SK-N-MC (cell line): ENCODE results near the gene ANLN.

Source experiments
- DNase-seq: peaks from one replicate; pipeline ENCODE4 v3.0.0-alpha.2; 2011; ENCODE audit warnings: low read depth, low spot score
- H3K27ac ChIP-seq: fragments of 200-600 bp; sonication (generic); 2 replicates; pipeline ENCODE4 v1.5.1; 2016; ENCODE audit warnings: mixed run types
- H3K36me3 ChIP-seq: fragments of 200-600 bp; sonication (generic); 2 replicates; pipeline ENCODE4 v1.6.1; 2017; ENCODE audit warnings: antibody characterized with exemption, low read length, mixed read lengths; ENCODE audit not compliant: insufficient read depth
- H3K4me3 ChIP-seq: fragments of 200-600 bp; sonication (generic); 2 replicates; pipeline ENCODE4 v1.5.1; 2016
- H3K9ac ChIP-seq: fragments of 200-600 bp; sonication (generic); 2 replicates; pipeline ENCODE4 v1.8.0; 2017; ENCODE audit warnings: mixed run types, mixed read lengths; ENCODE audit not compliant: insufficient read length
- H3K9me3 ChIP-seq: fragments of 200-600 bp; sonication (generic); 2 replicates; pipeline ENCODE4 v1.6.1; 2017; ENCODE audit warnings: low read depth, mild to moderate bottlenecking, antibody characterized with exemption, low read length, moderate library complexity, mixed read lengths
- EZH2 ChIP-seq: fragments of 200-600 bp; sonication (generic); IDR thresholded peaks from one replicate; pipeline ENCODE4 v1.6.1; 2017; ENCODE audit warnings: antibody characterized with exemption
- FOXP2 ChIP-seq: optimal IDR thresholded peaks from 2 replicates; pipeline ENCODE3; 2011; ENCODE audit warnings: mild to moderate bottlenecking, moderate library complexity; ENCODE audit not compliant: insufficient read depth; ENCODE audit errors: extremely low read length, control extremely low read depth
- POLR2AphosphoS5 ChIP-seq: IDR thresholded peaks from 2 replicates; pipeline ENCODE4 v1.6.1; 2012; ENCODE audit warnings: mild to moderate bottlenecking, low read depth, low read length, borderline replicate concordance

ANLN gene

DNA sequence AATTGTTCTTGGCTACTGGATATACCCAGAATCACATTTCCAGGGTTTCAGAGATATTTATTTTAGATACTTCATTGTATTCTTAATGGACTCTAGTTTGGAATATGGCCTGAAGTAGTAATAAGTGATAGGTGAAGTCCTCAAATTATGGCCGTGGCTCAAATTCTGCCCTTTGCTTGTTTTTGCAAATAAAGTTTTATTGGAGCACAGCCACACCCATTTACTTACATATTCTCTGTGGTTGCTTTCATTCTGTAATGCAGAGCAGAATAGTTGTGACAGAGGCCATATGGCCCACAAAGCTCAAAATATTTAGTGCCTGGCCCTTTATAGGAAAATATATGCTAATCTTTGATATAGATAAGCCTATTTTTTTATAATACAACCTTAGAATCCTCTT lies 19.5 kb downstream of the ANLN start:
- Histone ChIP-seq H3K9me3 (no peaks in the 10 kb centered on the region), H3K4me3 (peak overlapping the region; percentile 26; the same call in 1 of the 2 replicates), H3K27ac (peak overlapping the region; percentile 55), H3K9ac (no peak overlapping the region), H3K36me3 (peaks cover 84% of the 10 kb centered on the region)
- no peak for DNase-seq
- TF ChIP-seq FOXP2 (no peak), POLR2AphosphoS5 (no peak), EZH2 (no peak)

DNA sequence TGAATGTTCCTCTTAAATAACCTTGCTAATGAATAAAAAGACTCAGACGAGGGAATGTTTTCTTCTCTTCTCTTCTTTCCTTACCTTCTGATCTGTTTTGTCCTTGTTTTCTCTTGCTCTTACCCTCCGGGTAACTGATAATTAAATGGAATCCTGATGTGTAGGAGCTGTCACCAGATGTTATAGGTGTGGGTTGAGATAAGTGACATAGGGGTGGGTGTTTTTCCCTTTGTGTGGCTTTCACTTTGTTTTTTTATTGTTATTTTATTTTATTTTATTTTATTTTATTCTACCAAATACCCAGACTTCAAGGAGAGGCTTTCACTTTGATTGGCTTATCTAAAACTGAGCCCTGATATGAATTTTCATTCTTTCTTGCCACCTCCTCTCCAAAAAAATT lies 25.5 kb downstream of the ANLN start:
- H3K9ac ChIP-seq = no peak overlapping the region
- no peak for DNase-seq
- H3K36me3 ChIP-seq = peaks cover 86% of the 10 kb centered on the region
- no peak overlapping the region for H3K27ac ChIP-seq
- TF ChIP-seq EZH2 (no peak), FOXP2 (no peak), POLR2AphosphoS5 (no peak)
- no peak overlapping the region for H3K4me3 ChIP-seq
- H3K9me3 ChIP-seq = no peaks in the 10 kb centered on the region

DNA sequence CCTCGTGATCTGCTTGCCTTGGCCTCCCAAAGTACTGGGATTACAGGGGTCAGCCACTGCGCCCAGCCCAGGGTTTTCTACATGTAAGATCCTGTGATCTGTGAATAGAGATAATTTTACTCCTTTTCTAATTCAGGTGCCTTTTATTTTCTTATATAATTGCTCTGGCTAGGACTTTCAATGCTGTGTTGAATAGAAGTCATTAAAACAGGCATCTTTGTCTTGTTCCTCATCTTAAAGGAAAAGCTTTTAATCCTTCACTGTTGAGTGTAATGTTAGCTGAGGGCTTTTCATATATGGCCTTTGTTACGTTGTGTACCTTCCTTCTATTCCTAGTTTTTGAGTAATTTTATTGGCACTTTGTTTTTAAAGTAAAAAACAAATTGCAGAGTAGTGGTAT lies 26.6 kb downstream of the ANLN start:
- H3K36me3 ChIP-seq = peaks cover 84% of the 10 kb centered on the region
- no peak overlapping the region for H3K9ac ChIP-seq
- no peaks in the 10 kb centered on the region for H3K9me3 ChIP-seq
- H3K27ac ChIP-seq = no peak overlapping the region
- no peak for DNase-seq
- no peak for TF ChIP-seq EZH2
- no peak for TF ChIP-seq FOXP2
- TF ChIP-seq POLR2AphosphoS5 = no peak
- H3K4me3 ChIP-seq = no peak overlapping the region

DNA sequence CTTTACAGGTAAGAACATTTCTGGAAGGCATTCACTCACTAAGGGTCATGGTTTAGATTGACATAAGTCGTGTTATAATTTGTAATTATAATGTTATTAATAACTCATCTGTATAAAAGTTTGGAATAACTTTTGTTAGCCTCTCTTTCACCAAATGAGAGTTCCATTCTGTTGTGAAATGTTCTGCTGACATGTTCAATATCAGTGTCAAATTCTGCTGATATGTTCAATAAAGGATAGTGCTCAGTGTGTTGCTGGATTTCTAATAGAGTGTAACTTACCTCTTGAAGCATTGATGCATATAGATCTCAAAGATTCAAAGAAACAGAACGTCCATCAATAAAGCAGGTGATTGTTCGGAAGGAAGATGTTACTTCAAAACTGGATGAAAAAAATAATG lies 30.6 kb downstream of the ANLN start:
- no peak overlapping the region for H3K9ac ChIP-seq
- no peaks in the 10 kb centered on the region for H3K9me3 ChIP-seq
- DNase-seq = no peak
- no peak overlapping the region for H3K4me3 ChIP-seq
- H3K27ac ChIP-seq = no peak overlapping the region
- H3K36me3 ChIP-seq = peaks cover 85% of the 10 kb centered on the region
- TF ChIP-seq EZH2 (no peak), POLR2AphosphoS5 (no peak), FOXP2 (no peak)

DNA sequence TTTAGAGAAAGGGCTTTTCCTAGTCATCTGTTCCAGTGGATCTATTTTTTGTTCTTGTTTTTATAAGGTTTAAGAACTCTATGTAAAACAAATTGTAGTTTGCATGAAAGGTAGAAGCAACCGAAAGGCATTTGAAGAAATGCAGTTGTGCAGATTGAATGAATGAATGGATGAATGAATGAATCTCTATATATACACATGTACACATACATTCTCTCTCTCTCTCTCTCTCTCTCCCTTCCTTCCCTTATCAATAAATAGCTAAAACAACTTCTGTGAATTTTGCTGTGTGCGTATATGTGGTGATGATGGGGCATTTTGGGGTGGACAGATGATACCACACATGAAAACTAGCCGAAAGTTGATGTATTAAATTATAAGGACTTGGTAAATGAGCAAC lies 32.4 kb downstream of the ANLN start:
- DNase-seq = no peak
- peaks cover 89% of the 10 kb centered on the region for H3K36me3 ChIP-seq

DNA sequence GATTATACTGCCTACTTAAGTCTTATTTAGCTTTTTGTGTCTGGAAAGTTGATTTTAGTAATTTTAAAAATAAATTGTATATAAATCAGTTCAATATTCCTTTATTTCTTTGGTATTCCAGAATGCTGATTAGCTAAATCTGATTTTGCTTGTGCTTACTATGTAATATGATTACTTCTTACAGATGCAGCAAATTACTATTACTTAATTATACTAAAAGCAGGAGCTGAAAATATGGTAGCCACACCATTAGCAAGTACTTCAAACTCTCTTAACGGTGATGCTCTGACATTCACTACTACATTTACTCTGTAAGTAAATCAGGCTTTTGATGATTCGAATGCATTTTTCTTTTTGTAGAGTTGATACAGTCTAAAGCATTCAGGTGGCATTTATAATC lies 34.0 kb downstream of the ANLN start:
- Histone ChIP-seq H3K4me3 (no peak overlapping the region), H3K36me3 (peaks cover 91% of the 10 kb centered on the region), H3K27ac (no peak overlapping the region), H3K9ac (no peak overlapping the region), H3K9me3 (no peaks in the 10 kb centered on the region)
- no peak for DNase-seq
- TF ChIP-seq EZH2 (no peak), FOXP2 (no peak), POLR2AphosphoS5 (no peak)

More for the DNA sequence above, 32.4 kb downstream of the ANLN start:
- H3K27ac ChIP-seq = no peak overlapping the region
- no peaks in the 10 kb centered on the region for H3K9me3 ChIP-seq
- no peak overlapping the region for H3K4me3 ChIP-seq
- TF ChIP-seq POLR2AphosphoS5 (no peak), FOXP2 (no peak), EZH2 (no peak)
- no peak overlapping the region for H3K9ac ChIP-seq

DNA sequence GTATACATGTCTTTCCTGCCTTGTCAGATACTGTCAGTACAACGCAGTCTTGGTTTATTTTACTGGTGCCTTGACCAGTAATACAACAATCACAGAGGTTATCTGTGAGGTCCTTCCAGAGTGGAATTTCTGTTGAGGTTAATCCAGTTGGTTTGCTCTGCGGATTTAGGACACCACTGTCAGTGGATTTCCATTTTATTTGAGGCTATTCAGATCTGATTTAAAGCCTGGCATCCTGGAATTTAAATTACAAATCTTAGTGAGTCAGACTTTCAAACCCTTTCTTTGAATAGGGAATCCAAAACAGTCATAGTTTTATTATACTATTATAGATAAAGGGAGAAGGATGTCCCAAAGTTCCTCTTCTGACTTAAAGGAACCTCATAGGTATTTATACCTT lies 40.5 kb downstream of the ANLN start:
- Histone ChIP-seq H3K36me3 (peaks cover 96% of the 10 kb centered on the region), H3K27ac (no peak overlapping the region), H3K9me3 (0 out of 2 replicates have a peak, but pooled peaks cover 3% of the 10 kb centered on the region)

DNA sequence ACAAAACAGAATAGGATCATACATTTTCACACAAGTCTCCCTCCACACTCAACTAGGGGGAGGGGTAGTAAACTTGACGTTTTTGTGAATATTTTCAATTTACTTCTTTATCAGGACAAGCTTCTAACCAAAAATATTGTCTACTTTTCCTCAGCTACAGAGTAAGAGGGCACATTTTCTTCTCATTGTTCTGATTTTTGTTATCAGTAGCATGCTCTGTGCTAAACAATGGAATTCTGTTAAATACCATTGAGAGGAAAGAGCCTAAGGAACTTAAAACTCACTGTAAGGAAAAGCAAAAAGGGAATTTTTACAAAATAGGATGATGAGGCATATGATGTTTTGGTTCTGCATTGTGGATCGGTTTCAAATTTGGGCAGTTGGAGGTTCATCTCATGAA lies 41.2 kb downstream of the ANLN start:
- H3K9me3 ChIP-seq = 0 out of 2 replicates have a peak, but pooled peaks cover 3% of the 10 kb centered on the region
- H3K36me3 ChIP-seq = peaks cover 89% of the 10 kb centered on the region

More for the DNA sequence above, 40.5 kb downstream of the ANLN start:
- DNase-seq = no peak
- H3K9ac ChIP-seq = no peak overlapping the region
- no peak overlapping the region for H3K4me3 ChIP-seq
- TF ChIP-seq EZH2 = no peak
- no peak for TF ChIP-seq FOXP2
- no peak for TF ChIP-seq POLR2AphosphoS5

DNA sequence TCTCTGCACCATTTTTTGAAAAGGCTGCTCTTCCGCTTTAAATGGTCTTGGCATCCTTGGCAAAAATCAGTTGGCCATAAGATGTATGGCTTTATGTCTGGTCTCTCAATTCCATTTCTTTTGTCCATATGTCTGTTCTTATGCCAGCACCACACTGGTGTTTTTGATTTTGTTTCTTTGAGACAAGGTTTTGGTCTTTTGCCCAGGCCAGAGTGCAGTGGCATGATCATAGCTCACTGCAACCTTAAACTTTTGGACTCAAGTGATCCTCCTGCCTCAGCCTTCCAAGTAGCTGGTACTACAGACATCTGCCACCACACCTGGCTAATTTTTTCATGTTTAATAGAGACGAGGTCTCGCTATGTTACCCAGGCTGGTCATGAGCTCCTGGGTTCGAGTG lies 48.5 kb downstream of the ANLN start:
- no peak for DNase-seq
- Histone ChIP-seq H3K36me3 (peaks cover 74% of the 10 kb centered on the region), H3K9me3 (no peaks in the 10 kb centered on the region), H3K27ac (no peak overlapping the region), H3K9ac (no peak overlapping the region), H3K4me3 (no peak overlapping the region)
- TF ChIP-seq EZH2 = no peak
- TF ChIP-seq POLR2AphosphoS5 = no peak
- no peak for TF ChIP-seq FOXP2

More for the DNA sequence above, 41.2 kb downstream of the ANLN start:
- no peak for TF ChIP-seq POLR2AphosphoS5
- no peak for TF ChIP-seq EZH2
- TF ChIP-seq FOXP2 = no peak
- no peak overlapping the region for H3K27ac ChIP-seq
- DNase-seq = no peak
- no peak overlapping the region for H3K9ac ChIP-seq
- no peak overlapping the region for H3K4me3 ChIP-seq

DNA sequence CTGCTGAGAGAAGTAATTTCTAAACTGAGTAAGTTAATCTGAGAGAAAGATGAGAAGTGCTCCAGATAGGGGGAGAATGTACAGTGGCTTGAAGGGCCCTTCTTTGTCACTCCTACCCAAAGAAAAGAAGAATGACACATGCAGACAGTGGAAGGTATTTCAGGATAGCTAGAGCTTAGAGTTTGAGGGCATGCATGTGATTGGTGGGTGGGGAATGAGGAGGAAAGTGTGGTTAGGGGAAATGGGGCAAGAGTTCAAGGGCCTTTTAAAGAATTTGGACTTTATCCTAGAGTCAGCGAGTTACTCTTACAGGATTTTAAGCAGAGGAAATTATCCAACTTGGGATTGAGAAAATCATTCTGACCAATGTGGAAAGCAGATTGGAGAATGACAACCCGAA lies 50.0 kb downstream of the ANLN start:
- Histone ChIP-seq H3K9ac (no peak overlapping the region), H3K9me3 (no peaks in the 10 kb centered on the region), H3K27ac (no peak overlapping the region), H3K36me3 (peaks cover 70% of the 10 kb centered on the region), H3K4me3 (no peak overlapping the region)
- TF ChIP-seq EZH2 (no peak), POLR2AphosphoS5 (no peak), FOXP2 (no peak)
- no peak for DNase-seq

DNA sequence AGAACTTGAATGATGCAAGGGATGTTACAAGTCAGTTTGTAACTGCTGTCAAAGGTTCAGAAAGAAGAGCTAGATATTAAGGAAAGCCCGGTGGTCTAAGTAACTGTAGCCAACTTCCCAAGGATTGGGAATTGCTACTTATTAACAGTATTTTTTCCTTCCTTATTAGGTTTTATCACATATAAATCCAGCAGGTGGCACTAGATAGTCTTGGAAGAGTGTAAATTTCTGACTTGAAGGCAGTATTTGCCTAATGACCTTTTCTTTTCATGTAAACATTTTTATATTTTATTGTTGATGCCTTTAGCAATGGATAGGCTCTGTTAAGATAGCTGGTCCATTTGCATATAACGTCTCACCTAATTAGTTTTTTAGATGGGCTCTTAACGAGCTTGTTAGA lies 51.2 kb downstream of the ANLN start:
- H3K36me3 ChIP-seq = peaks cover 78% of the 10 kb centered on the region

More for the DNA sequence above, 51.2 kb downstream of the ANLN start:
- DNase-seq = no peak
- Histone ChIP-seq H3K9me3 (no peaks in the 10 kb centered on the region), H3K27ac (no peak overlapping the region), H3K9ac (no peak overlapping the region), H3K4me3 (no peak overlapping the region)
- no peak for TF ChIP-seq POLR2AphosphoS5
- TF ChIP-seq EZH2 = no peak
- no peak for TF ChIP-seq FOXP2
